Fibroblast of lung (primary cell): ENCODE measurements around the gene TENM3. TPM values are rescaled to one million over a fixed set of nuclear protein-coding genes. Genes with fewer than 3 reads are reported as not detected.

Experiments used
- DNase-seq, 2 donors: peaks; one replicate each; pipeline versions ENCODE4 v3.0.0 to v3.0.0-alpha.2; 2010; ENCODE audit warnings: low read depth in 2 of 2
- H2AFZ ChIP-seq: 2 replicates; pipeline ENCODE4 v1.5.1; 2012; ENCODE audit warnings: low read length, control low read depth, inconsistent platforms
- H3K27ac ChIP-seq: 2 replicates; pipeline ENCODE4 v1.5.1; 2011; ENCODE audit warnings: low read length, control low read depth; ENCODE audit not compliant: insufficient read depth
- H3K27me3 ChIP-seq: 2 replicates; pipeline ENCODE4 v1.5.1; 2011; ENCODE audit warnings: mild to moderate bottlenecking, low read length; ENCODE audit not compliant: control insufficient read depth, insufficient read depth
- H3K36me3 ChIP-seq: 2 replicates; pipeline ENCODE4 v1.5.1; 2011; ENCODE audit warnings: low read length; ENCODE audit not compliant: control insufficient read depth, insufficient read depth
- H3K4me1 ChIP-seq: 2 replicates; pipeline ENCODE4 v1.5.1; 2011; ENCODE audit warnings: low read length; ENCODE audit not compliant: control insufficient read depth, insufficient read depth; ENCODE audit errors: extremely low read depth
- H3K4me2 ChIP-seq: 2 replicates; pipeline ENCODE4 v1.5.1; 2011; ENCODE audit warnings: low read length, control low read depth; ENCODE audit not compliant: insufficient read depth; ENCODE audit errors: extremely low read depth
- H3K4me3 ChIP-seq, 4 experiments: fragments of 200-600 bp in 1 of 4; sonication (generic) in 1 of 4; replicated peaks in 1 of 4; 2 replicates each; pipeline ENCODE4 v1.5.1; 2011 to 2016; ENCODE audit warnings: low read length in 4 of 4, low read depth in 3 of 4, mild to moderate bottlenecking in 3 of 4, control low read depth in 2 of 4, inconsistent platforms in 1 of 4, mixed read lengths in 1 of 4; ENCODE audit not compliant: insufficient read depth in 1 of 4; ENCODE audit errors: control extremely low read depth in 1 of 4
- H3K79me2 ChIP-seq: 2 replicates; pipeline ENCODE4 v1.5.1; 2012; ENCODE audit warnings: mild to moderate bottlenecking, low read length, inconsistent platforms; ENCODE audit not compliant: control insufficient read depth, insufficient read depth
- H3K9ac ChIP-seq: 2 replicates; pipeline ENCODE4 v1.5.1; 2011; ENCODE audit warnings: mild to moderate bottlenecking, low read length, control low read depth; ENCODE audit not compliant: insufficient read depth
- H3K9me3 ChIP-seq: 2 replicates; pipeline ENCODE4 v1.5.1; 2012; ENCODE audit warnings: low read depth, low read length; ENCODE audit not compliant: control insufficient read depth, insufficient read depth
- H4K20me1 ChIP-seq: 2 replicates; pipeline ENCODE4 v1.5.1; 2011; ENCODE audit warnings: low read length; ENCODE audit not compliant: control insufficient read depth, insufficient read depth; ENCODE audit errors: extremely low read depth
- EZH2 ChIP-seq: IDR thresholded peaks from 2 replicates; pipeline ENCODE4 v1.5.1; 2012; ENCODE audit warnings: low read length, control low read depth, mild to moderate bottlenecking; ENCODE audit errors: missing control alignments
- polyA plus RNA-seq, 2 donors: library from polyadenylated mRNA; depleted of rRNA in 1 of 2; stranded (reverse) in 1 of 2; unstranded in 1 of 2; fragments of >200 nt; gene quantifications; 2 replicates each; pipeline ENCODE4 v1.2.1, GENCODE V29; 2011 to 2012; ENCODE audit warnings: missing spikeins in 1 of 2
- total RNA-seq: library from RNA; depleted of rRNA; stranded (reverse); fragments of >200 nt; gene quantifications from 2 replicates; pipeline ENCODE4 v1.2.1, GENCODE V29; 2014
- TF ChIP-seq, protein P1 (sequence below), 2 donors: IDR thresholded peaks in 1 of 2; conservative IDR thresholded peaks in 1 of 2; 1 replicate in 1 of 2; 2 replicates in 1 of 2; pipeline ENCODE4 v1.5.1; 2011 to 2012; ENCODE audit warnings: low read length in 2 of 2, control low read depth in 1 of 2, inconsistent platforms in 1 of 2, low read depth in 1 of 2, mild to moderate bottlenecking in 1 of 2

TENM3 gene
- total and polyA plus RNA-seq, 2 donors (not counting 1 experiment from before 2014, with no cell fraction given), result 2.7 to 3.6 TPM

DNA sequence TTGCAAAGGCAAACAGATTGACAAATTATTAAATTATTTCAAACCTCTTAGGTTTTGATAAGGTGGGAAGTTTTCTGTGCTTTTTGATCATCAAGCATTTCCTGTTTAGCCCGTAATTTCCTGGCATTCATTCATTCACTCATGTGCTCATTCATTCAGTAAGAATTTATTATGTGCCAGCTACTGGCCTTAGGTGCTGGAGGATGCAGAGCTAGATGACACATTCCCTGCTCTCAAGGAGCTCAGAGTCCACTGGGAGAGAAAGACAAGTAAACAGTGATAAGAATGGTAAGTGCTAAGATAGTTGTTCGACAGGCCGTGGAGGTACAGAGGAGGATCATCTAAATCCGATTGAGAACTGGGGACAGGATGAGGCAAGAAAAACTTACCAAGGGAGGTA lies 520.9 kb downstream of the TENM3 start:
- H3K4me2 ChIP-seq, result no peak overlapping the region
- no peaks in the 10 kb centered on the region for H3K27me3 ChIP-seq
- no peak overlapping the region for H3K27ac ChIP-seq
- no peaks in the 10 kb centered on the region for H3K4me1 ChIP-seq
- no peak overlapping the region for H3K9ac ChIP-seq
- no peaks in the 10 kb centered on the region for H4K20me1 ChIP-seq
- H3K4me3 ChIP-seq, result no peak overlapping the region
- TF ChIP-seq EZH2, result no peak
- TF ChIP-seq, protein P1, sequence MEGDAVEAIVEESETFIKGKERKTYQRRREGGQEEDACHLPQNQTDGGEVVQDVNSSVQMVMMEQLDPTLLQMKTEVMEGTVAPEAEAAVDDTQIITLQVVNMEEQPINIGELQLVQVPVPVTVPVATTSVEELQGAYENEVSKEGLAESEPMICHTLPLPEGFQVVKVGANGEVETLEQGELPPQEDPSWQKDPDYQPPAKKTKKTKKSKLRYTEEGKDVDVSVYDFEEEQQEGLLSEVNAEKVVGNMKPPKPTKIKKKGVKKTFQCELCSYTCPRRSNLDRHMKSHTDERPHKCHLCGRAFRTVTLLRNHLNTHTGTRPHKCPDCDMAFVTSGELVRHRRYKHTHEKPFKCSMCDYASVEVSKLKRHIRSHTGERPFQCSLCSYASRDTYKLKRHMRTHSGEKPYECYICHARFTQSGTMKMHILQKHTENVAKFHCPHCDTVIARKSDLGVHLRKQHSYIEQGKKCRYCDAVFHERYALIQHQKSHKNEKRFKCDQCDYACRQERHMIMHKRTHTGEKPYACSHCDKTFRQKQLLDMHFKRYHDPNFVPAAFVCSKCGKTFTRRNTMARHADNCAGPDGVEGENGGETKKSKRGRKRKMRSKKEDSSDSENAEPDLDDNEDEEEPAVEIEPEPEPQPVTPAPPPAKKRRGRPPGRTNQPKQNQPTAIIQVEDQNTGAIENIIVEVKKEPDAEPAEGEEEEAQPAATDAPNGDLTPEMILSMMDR (conservative IDR thresholded peaks at IDR 0.05 in 1 of 2, IDR thresholded peaks at IDR 0.05 in 1 of 2; ENCODE audit: low read depth in 1 of 2, low read length in 2 of 2), result no peak
- H2AFZ ChIP-seq, result no peak overlapping the region
- no peaks in the 10 kb centered on the region for H3K9me3 ChIP-seq
- no peaks in the 10 kb centered on the region for H3K79me2 ChIP-seq
- peak in 1 of 2 donors; percentile 68 for DNase-seq
- H3K36me3 ChIP-seq, result no peaks in the 10 kb centered on the region

- Histone ChIP-seq H3K9me3 (no peaks in the 10 kb centered on the region), H4K20me1 (no peaks in the 10 kb centered on the region), H3K79me2 (no peaks in the 10 kb centered on the region), H3K4me1 (no peaks in the 10 kb centered on the region), H3K27ac (no peak overlapping the region), H3K9ac (no peak overlapping the region), H2AFZ (no peak overlapping the region), H3K4me2 (no peak overlapping the region), H3K36me3 (no peaks in the 10 kb centered on the region), H3K27me3 (no peaks in the 10 kb centered on the region), H3K4me3 (no peak overlapping the region)
- TF ChIP-seq, protein P1 (conservative IDR thresholded peaks at IDR 0.05 in 1 of 2, IDR thresholded peaks at IDR 0.05 in 1 of 2; ENCODE audit: low read depth in 1 of 2, low read length in 2 of 2), result no peak
- no peak for TF ChIP-seq EZH2
- DNase-seq, result no peak
Measured at GRCh38 chr4:182764642-182765041, 521.4 kb downstream of the TENM3 start.

DNA sequence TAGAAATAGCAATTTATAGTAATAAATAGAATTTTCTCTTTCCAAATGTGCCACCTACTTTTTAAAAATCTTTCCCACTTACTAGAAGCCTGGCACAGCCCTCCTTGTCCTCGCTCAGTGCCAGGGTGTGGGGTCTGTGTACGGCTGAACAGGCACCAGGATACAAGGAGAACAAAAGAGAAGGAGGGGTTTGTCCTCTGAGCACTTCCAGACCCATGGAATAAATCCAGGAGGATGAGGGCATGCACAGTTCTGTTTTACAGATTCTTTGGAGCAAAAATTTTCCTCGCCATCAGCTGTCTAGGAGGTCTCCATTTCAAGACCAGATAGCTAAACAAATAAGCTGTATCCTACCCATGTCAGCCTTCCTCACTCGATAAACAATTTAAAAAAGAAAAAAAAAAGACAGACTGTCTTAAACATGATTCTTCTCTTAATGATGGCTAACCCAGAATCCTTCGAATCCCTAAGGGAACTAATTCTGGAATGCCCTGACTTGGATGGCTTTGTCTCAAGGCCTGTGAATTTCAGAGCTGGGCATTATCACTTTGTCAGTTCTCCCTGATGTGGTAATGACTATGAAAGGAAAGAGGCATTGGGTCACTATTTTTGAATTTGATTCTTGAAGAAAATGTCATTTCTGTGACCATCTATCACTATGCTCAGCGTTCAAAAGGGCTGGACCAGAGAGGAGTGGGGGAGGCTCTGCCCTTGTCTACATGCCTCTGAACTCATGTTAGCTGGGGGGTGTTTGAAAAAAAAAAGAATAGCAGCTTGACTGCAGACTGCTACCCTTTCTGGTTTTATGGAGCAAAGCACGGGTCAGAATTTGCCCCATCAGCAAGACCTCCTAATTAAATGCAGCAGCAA lies 523.0 kb downstream of the TENM3 start:
- H3K27ac ChIP-seq, result no peak overlapping the region
- H3K4me1 ChIP-seq, result no peaks in the 10 kb centered on the region
- H3K79me2 ChIP-seq, result no peaks in the 10 kb centered on the region

More for the DNA sequence above, 523.0 kb downstream of the TENM3 start:
- Histone ChIP-seq H3K27me3 (no peaks in the 10 kb centered on the region), H2AFZ (no peak overlapping the region), H3K9me3 (no peaks in the 10 kb centered on the region), H3K9ac (no peak overlapping the region), H3K4me3 (no peak overlapping the region), H3K4me2 (no peak overlapping the region), H4K20me1 (no peaks in the 10 kb centered on the region), H3K36me3 (no peaks in the 10 kb centered on the region)
- DNase-seq, result no peak
- TF ChIP-seq EZH2, result no peak
- TF ChIP-seq, protein P1 (conservative IDR thresholded peaks at IDR 0.05 in 1 of 2, IDR thresholded peaks at IDR 0.05 in 1 of 2; ENCODE audit: low read depth in 1 of 2, low read length in 2 of 2), result no peak
